Chondrocyte (in vitro differentiated cells): Measurements from ENCODE around the gene USP34. TPM values are rescaled to one million over a fixed set of nuclear protein-coding genes. Genes with fewer than 3 reads are reported as not detected.

ENCODE experiments used
- DNase-seq: peaks from one replicate; pipeline ENCODE4 v3.0.0; 2021; ENCODE audit warnings: mixed read lengths, low spot score
- H3K27ac Mint-ChIP-seq: one replicate; pipeline ENCODE4 v1.8.0; 2021; ENCODE audit warnings: mild to moderate bottlenecking, moderate library complexity, mixed read lengths; ENCODE audit not compliant: unreplicated experiment
- H3K27me3 Mint-ChIP-seq: 2 replicates; pipeline ENCODE4 v1.8.0; 2021; ENCODE audit warnings: low read depth, mixed read lengths
- H3K36me3 Mint-ChIP-seq: 2 replicates; pipeline ENCODE4 v1.8.0; 2021; ENCODE audit warnings: low read depth, mixed read lengths
- H3K4me1 Mint-ChIP-seq: 2 replicates; pipeline ENCODE4 v1.8.0; 2021; ENCODE audit warnings: low read depth, mild to moderate bottlenecking, mixed read lengths
- H3K4me3 Mint-ChIP-seq: one replicate; pipeline ENCODE4 v1.8.0; 2021; ENCODE audit warnings: mild to moderate bottlenecking, moderate library complexity, mixed read lengths; ENCODE audit not compliant: unreplicated experiment
- H3K9me3 Mint-ChIP-seq: 2 replicates; pipeline ENCODE4 v1.8.0; 2021; ENCODE audit warnings: low read depth, mixed read lengths
- total RNA-seq: library from RNA; stranded (reverse); gene quantifications from 3 replicates; pipeline ENCODE4 v1.2.1, GENCODE V29; 2021
- TF ChIP-seq, protein P1 (sequence below): fragments of 200-600 bp; sonication (generic); IDR thresholded peaks from 2 replicates; pipeline ENCODE4 v1.5.0; 2021; ENCODE audit warnings: antibody characterized with exemption, mild to moderate bottlenecking, moderate library complexity

Gene USP34
- total RNA-seq, 1 donor from 2014 or later: 104 TPM

DNA sequence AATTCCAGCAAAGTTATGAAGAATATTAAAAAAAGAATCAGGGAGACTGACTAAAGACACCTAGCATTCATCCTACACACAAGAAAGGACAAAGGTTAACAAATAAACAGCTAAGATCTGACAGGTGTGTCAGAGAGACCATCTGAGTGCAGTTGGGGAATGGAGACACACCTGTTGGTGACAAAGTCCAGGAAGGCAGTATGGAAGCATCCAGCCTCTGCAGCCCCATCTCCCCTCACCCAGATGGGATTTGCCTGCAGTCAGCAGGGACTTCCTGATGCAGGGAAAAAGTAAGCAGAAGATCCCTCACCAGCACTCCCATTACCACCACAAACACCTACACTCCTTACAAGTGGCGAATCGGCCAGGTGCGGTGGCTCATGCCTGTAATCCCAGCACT lies 37.9 kb downstream of the USP34 start:
- H3K36me3 Mint-ChIP-seq: no peaks in the 10 kb centered on the region

DNA sequence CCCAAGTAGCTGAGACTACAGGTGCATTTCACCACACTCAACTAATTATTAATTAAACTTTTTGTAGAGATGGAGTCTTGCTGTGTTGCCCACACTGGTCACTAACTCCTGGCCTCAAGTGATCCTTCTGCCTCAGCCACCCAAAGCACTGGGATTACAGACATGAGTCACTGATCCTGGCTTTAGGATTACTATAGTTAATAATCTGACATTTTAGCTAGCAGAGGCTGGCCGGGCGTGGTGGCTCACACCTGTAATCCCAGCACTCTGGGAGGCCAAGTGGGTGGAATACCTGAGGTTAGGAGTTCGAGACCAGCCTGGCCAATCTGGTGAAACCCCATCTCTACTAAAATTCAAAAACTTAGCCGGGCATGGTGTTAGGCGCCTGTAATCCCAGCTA lies 39.5 kb downstream of the USP34 start:
- DNase-seq: no peak

More for the DNA sequence above, 37.9 kb downstream of the USP34 start:
- no peak for DNase-seq
- TF ChIP-seq, protein P1, sequence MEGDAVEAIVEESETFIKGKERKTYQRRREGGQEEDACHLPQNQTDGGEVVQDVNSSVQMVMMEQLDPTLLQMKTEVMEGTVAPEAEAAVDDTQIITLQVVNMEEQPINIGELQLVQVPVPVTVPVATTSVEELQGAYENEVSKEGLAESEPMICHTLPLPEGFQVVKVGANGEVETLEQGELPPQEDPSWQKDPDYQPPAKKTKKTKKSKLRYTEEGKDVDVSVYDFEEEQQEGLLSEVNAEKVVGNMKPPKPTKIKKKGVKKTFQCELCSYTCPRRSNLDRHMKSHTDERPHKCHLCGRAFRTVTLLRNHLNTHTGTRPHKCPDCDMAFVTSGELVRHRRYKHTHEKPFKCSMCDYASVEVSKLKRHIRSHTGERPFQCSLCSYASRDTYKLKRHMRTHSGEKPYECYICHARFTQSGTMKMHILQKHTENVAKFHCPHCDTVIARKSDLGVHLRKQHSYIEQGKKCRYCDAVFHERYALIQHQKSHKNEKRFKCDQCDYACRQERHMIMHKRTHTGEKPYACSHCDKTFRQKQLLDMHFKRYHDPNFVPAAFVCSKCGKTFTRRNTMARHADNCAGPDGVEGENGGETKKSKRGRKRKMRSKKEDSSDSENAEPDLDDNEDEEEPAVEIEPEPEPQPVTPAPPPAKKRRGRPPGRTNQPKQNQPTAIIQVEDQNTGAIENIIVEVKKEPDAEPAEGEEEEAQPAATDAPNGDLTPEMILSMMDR: no peak
- Mint-ChIP-seq H3K9me3 (peaks cover 9% of the 10 kb centered on the region), H3K4me1 (peaks cover 49% of the 10 kb centered on the region), H3K27ac (peak overlapping the region; percentile 3), H3K4me3 (no peak overlapping the region), H3K27me3 (no peaks in the 10 kb centered on the region)

DNA sequence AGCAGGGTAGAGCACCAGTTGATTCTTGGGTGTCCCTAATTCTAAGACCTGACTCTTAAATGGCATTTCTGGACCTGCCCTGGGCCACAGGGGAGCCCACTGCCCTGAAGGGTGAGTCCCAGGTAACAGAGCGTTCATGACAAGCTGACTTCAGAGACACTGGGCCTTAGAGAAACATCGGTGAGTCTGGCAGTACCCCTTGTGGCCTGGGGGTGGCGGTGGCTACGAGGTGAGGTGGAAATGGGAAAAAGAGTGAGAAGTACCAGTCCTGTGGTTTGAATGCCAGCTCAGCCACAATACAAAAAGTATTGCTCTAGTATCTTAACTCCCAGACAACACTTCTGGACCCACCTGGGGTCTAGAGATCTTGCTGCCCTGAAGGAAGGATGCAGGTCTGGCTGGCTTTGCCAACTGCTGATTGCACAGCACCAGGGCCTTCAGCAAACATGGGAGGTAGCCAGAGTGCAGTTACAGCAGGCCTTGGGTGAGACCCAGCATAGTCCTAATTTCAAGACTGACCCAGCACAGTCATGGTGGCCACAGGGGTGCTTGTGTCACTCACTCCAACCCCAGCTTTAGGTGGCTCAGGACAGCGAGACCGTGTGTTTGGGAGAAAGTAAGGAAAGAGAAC lies 44.5 kb downstream of the USP34 start:
- DNase-seq: no peak
- Mint-ChIP-seq H3K27ac (peak overlapping the region; percentile 58), H3K9me3 (no peaks in the 10 kb centered on the region), H3K4me1 (peaks cover 56% of the 10 kb centered on the region), H3K4me3 (no peak overlapping the region), H3K27me3 (no peaks in the 10 kb centered on the region), H3K36me3 (no peaks in the 10 kb centered on the region)
- TF ChIP-seq, protein P1: peak; percentile 68

More for the DNA sequence above, 39.5 kb downstream of the USP34 start:
- H3K4me1 Mint-ChIP-seq: peaks cover 44% of the 10 kb centered on the region
- TF ChIP-seq, protein P1: no peak
- H3K4me3 Mint-ChIP-seq: no peak overlapping the region
- no peaks in the 10 kb centered on the region for H3K36me3 Mint-ChIP-seq
- no peaks in the 10 kb centered on the region for H3K27me3 Mint-ChIP-seq
- H3K27ac Mint-ChIP-seq: peak overlapping the region; percentile 41
- H3K9me3 Mint-ChIP-seq: no peaks in the 10 kb centered on the region

DNA sequence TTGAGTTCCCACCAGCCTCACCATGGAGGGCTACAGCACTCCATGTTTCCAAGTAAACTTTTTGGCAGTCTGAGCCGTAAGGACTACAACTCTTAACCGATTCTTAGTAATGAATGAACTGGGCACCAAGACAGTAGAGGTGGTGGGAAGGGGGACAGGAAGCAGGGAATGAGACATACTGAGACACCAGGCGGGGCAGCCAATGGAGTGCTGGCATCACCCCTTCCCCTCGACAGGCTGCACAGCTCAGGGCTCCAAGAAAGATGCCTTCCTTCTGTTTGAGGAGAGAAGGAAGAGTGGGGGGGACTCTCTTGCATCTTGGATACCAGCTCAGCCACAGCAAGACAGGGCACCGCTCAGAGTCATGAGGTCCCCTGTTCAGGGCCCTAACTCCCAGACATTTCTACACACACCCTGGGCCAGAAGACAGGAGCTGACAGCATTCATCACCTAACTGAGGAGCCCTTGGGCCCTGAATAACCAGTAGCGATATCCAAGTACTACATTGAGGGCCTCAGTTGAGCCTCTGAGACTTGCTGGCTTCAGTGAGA lies 45.2 kb downstream of the USP34 start:
- H3K4me3 Mint-ChIP-seq: no peak overlapping the region
- H3K27me3 Mint-ChIP-seq: no peaks in the 10 kb centered on the region
- H3K4me1 Mint-ChIP-seq: peaks cover 59% of the 10 kb centered on the region
- no peaks in the 10 kb centered on the region for H3K36me3 Mint-ChIP-seq
- TF ChIP-seq, protein P1: no peak
- DNase-seq: no peak
- H3K9me3 Mint-ChIP-seq: no peaks in the 10 kb centered on the region
- H3K27ac Mint-ChIP-seq: peak overlapping the region; percentile 66

DNA sequence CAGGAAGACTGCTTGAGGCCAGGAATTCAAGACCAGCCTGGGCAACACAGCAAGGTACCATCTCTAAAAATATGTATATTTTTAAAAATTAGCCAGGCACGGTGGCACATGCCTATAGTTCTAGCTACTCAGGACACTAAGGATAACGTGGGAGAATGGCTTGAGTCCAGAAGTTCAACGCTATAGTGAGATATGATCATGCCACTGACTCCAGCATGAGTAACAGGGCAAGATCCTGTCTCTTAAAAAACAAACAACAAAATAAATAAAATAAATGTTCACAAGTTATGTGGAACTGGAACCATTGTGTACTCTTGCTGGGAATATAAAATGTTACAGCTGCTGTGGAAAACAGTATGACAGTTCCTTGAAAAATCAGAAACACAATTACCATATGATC lies 47.2 kb downstream of the USP34 start:
- no peaks in the 10 kb centered on the region for H3K27me3 Mint-ChIP-seq
- DNase-seq: no peak
- no peaks in the 10 kb centered on the region for H3K36me3 Mint-ChIP-seq
- no peak overlapping the region for H3K4me3 Mint-ChIP-seq
- TF ChIP-seq, protein P1: no peak
- peaks cover 67% of the 10 kb centered on the region for H3K4me1 Mint-ChIP-seq
- no peak overlapping the region for H3K27ac Mint-ChIP-seq
- no peaks in the 10 kb centered on the region for H3K9me3 Mint-ChIP-seq
